HG03571 (cell line): ENCODE results near the gene SLC12A8.

ENCODE experiments used
- ATAC-seq: cut with Tn5 transposase; IDR thresholded peaks from one replicate; pipeline ENCODE4 v1.9.1; 2021; ENCODE audit not compliant: unreplicated experiment

SLC12A8 gene

DNA sequence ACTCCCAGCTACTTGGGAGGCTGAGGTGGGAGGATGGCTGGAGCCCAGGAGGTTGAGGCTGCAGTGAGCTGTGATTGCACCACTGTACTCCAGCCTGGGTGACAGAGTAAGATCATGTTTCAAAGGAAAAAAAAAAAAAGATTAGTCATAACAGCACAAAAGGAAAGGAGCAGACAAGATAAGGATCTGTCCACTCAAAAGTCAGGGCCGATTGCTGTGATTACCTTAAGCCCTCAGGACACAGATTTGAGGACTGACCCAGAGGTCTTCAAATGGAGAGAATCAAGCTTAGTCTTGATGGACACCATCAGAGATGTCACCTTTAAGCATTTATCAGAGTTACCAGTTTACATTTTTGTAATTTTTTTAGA is 132.9 kb downstream of the SLC12A8 start:
- no peak for ATAC-seq

DNA sequence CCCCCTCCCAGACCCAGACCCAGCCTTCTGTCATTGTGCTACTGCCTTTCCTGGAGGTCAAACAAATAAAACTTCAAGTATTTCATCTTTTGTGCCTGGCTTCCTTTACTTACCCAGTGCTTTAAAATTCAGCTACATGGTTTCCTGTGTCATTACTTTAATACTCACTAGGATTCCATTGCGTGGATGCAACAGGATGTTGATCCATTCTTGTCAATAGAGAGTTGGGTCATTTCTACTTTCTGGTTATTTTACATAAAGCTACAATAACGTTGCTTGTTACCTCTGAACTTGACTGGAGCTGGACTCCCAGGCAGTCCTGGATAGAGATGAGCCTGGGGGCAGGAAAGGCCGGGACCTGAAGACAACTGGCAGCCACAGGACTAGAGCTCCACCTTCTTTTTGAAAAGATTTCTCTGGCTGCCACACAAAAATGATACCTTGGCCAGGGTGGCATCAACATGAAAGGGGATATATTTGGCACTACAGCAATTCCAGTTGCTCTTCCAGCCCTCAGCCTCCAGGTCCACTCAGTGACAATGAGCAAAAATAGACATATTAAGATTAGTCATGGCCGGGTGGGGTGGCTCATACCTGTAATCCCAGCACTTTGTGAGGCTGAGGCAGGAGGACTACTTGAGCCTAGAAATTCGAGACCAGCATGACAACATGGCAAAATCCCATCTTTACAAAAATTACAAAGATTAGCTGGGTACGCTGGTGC is 133.4 kb downstream of the SLC12A8 start:
- ATAC-seq = no peak

DNA sequence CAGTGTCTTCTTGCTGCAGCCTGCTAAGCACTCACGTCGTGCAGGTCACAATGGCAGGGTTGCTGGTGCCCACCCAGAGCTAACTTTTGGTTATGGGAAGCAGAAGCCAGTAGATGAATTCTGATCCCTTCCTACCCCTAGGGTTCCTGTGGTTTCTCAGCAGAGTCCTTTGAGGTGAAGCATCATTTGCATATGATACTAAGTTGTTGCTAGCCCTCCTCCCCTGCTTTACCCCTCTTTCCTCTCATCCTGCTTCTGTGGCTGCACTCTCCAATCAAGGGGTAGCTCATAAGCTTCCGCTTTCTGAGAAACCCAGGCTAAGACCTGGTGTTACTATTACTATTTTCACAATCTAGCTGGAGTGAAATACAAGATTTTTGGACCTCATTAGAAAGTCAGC is 134.7 kb downstream of the SLC12A8 start:
- ATAC-seq = no peak

DNA sequence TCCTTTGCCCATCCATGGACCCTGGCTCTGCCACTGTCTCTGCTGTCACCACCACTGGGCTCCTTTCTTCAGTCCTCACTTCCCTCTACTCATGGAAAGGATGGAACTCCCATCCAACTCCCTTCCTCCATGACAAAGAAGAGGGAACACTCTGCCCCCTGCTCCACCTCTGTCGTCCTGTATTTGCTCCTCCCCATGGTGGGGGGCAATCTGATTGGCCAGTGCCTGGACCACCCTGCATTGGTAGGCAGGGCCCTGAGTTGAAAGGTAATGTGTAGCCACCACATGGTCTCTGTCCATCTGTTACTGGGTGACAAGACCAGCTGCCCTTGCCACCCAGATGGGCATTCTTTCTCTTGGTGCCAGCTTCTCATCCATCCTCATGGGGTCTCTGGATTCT is 136.1 kb downstream of the SLC12A8 start:
- ATAC-seq = no peak

DNA sequence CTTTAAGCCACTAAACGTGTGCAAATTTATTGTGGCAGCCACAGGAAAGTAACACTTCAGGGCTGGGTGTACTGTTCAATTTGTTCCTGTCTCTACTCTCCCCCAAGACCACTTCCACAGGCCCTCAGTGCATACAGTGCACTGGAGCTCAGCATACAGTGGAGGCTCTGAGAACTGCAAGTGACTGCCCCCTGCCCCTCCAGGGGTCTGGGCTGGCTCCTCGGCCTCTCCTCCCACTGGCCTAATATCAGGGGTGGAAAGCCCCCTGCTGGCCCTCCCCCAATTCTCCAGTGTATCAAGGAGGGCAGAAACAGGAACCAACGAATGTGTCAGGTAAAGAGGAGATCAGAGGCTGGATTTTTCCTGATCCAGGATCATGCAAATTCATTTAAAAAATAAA is 136.8 kb downstream of the SLC12A8 start:
- no peak for ATAC-seq

DNA sequence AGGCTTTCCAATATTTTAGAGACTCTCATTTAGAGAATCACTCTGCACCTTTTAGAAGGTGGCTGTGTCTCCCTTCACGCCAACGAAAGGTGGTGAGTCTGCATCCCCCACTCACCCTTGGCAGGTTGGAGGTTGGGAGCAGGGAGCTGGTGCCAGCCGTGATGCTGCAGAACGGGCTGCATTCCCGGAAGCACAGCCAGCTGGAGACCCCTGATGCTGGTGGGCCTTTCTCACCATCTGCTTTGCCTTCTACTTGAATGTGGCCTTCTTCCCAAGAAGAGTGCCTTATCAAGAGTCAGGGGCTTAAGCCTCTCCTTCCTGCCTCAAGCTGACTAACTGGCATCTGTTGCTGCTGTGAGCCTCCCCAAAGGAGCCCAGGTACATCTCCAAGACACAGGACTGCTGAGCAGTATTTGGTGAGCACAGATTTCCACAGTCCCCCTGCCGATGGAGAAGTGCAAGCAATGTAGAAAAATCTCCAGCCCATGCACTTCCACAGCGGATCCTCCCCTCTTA is 139.1 kb downstream of the SLC12A8 start:
- ATAC-seq = no peak

DNA sequence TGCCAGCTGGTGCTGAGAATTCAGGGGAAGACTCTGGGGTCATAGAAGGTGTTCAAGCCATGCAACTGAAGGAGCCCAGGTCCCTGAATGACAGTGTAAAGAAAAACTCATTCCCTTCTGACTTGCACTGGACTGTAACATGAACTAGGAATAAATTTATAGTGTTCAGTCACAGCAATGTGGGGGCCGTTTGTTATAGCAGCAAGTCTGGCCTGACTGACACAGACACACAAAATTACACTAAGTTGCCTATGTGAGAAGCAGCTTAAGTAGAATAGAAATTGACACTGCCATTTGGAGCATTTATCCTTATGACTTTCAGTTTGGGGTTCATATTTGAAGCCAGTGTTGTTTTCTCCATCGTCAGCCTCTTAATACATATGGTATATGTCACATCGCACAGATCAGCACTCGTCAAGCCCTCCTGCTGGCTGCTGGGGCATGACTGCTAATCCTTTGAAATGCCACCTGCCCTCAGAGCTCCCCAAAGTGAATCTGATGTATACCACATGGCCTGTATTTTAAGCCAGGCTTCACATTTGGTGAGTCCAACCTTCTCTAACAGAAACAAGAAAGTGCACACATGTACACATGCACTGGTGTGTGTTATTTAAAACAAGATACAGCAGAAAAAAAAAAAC is 139.7 kb downstream of the SLC12A8 start:
- ATAC-seq = no peak

DNA sequence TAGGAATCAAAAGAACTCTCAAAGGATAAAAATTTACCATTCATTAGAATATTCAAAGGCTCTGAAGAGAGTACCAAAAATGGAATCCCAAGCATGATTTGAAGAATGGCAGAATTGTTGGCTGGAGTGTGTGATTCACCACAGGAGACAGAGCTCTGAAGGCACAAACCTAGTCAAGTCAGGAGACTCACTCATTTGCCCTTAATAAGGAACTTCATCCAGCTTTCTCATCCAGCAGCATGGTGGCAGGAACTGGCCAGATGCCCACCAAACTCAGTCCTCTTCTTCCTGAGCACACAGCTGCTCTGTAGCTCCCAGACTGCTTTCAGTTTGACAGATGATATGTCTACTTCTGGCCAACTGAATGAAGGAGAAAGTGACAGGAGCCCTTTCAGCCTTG is 140.2 kb downstream of the SLC12A8 start:
- ATAC-seq = no peak

DNA sequence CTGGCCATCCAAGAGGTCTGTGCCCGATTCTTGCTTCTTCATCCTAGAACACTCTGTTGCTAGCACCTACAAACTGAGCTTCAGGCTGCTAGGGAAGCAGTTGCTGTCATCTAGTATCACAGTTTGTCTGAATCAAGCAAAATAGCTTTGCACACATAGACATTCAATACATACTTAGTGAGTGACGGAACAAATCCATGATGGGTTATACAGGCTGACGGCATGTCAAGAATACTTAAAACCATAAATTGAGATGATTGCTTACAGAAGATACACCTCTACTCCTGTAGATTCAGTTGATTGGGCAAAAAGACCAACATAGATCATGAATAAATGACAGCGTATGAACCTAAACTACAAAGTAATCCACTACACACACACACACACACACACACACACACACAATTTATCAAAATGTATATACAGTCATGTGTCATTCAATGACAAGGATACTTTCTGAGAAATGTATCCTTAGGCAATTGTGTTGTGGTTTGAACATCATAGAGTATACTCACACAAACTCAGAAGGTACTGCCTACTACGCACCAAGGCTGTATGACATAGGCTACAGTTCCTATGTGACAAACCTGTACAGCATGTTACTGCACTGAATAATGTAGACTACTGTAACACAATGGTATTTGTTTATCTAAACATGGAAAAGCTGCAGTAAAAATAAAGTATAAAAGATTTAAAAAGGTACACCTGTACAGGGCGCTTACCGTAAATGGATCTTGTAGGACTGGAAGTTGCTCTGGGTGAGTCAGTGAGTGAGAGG is 142.4 kb downstream of the SLC12A8 start:
- no peak for ATAC-seq

DNA sequence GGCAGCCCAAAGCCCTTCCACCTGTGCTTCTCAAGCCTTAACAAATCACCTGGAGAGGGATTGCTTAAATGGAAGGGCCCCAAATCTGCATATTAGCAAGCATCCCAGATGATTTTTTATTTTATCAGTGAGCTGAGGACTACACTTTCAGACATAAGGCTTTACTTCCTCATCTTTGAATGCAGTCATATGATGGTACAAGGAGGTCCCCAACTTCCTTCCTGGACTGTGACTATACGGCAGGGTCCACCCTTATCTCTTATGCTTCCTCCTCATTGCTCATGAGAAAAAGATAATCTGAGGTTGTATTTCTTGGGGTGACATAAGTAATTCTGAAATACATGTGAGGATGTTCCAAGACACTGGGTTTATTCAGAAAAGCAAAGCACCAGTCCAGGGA is 143.1 kb downstream of the SLC12A8 start:
- no peak for ATAC-seq

DNA sequence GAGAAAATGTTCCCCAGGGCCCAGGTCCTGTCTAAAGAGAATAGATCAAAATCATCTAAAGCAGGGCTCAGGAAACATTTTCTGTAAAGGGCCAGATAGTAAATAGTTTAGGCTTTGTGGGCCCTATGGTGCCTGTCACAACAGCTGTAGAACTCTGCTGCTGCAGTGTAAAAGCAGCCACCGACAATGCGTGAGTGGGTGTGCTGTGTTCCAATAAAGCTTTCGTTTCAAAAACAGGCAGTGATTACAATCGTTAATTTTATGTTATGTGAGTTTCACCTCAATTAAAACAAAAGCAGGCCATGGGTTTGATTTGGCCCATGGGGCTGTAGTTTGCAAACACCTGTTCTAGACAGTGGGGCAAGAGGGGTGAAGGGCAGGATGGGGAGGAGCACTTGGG is 144.3 kb downstream of the SLC12A8 start:
- ATAC-seq = no peak

DNA sequence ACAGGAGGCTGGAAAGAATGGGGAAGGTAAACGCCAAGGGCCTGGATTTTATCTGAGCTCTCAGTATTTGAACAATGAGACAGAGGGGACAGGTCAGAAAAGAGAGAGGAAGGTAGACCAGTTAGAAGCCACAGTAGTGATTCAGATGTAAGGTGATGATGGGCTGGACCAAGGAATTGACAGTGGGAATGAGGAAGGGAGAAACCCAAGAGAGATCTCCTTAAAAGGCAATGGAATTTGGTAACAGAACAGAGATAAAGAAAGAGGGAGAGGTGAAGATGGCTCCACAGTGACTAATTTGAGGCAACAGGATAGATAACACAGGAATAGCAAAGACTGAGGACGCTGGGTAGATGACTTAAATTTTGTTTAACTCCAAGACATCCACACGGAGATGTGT is 145.3 kb downstream of the SLC12A8 start:
- no peak for ATAC-seq

DNA sequence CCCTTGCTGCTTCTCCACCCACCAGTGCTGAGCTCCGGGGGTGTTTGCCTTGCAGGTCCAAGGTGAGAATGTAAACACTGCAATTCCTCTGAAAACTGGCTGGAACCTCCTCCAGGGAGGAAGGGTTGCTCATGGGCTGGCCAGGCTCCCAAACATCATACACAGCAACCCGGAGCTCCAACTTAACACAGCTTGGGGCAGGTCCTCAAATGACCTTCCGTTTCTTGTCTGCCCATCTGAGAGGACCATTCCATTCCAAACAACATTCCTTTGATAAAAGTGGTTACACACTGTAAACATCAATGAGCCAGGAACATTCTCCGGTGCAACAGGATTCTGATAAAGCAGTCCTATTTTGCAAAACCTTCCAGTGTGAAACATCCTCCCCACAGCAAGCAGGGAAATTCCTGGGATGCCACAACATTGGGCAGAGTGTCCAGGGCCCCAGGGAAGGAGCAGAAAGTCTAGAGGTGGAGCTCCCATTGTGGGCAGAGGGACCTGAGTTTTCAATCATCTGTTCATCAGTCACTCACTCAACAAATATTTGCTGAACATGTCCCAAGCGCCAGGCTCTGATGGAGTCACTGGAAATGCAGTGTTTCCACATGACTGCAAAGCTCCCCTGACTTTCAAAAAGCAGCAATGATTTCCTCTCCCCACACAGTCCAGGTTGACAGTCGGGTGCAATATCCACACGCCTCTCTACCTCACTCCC is 149.5 kb downstream of the SLC12A8 start:
- no peak for ATAC-seq

DNA sequence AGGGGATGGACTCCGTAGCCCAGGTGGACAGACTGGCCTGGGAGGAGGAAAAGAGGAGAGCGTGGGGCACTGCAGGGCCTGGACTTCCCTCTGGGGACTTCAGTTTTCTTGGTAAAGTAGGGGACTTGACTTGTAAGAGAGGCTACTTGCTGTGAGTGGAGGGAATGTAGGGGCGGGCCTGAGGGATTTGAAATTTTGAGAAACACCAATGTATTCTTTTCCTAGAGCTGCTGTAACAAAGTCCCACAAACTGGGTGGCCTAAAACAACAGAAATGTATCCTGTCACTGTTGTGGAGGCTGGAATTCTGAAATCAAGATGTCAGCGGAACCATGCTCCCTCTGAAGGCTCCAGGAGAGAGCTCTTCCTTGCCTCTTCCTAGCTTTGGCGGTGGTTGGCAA is 150.9 kb downstream of the SLC12A8 start:
- ATAC-seq = no peak

DNA sequence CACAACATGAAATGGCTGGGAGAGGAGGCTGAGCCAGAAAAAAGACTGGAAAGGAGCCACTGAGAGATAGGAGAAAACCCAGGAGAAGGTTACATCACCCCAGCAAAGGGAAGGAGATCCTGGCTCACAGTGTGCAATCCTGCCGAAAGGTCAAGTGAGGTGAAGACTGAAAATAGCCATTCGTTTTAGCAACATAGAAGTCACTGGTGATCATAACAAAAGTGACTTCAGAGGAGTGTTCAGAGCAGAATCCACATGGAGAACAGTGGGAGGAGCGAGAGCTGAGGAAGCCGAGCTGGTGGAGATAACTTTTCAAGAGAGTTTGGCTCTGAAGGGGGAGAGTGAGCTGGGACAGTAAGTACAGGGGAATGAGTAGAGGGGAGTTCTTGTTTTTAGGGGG is 151.4 kb downstream of the SLC12A8 start:
- no peak for ATAC-seq

DNA sequence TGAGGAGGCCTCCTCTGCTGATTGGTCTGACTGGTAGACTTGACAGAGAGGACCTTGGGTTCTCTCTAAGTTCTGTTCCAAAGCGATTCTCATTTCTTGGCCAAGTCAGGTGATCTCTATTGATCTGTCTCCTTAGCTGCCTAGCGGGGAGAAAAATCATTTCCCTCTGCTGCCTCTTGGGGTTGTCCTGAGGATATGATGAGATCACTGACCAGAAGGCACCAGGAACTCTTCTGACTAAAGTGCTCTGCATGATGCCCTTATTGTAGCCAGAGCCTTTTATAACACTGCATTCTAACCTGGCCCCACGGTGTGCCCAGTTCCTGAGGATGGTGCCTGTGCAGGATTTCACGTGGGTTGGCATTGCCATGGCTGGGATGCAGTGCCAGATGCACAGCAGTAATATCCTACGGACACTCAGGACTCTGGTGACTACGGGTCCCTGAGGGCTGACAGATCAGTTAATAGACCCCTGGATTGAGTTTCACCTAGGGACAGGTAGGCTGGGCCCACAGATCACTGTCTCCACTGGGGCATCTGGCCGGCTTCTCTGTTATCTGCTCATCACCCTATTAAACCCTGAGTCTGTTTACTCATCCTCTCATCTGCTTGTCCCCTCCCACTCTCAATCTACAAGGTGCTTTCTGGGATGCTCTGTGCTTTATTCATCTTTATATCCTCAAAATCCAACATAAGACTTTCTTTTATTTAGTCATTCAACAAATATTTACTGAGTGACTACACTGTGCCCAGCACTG is 152.9 kb downstream of the SLC12A8 start:
- no peak for ATAC-seq

DNA sequence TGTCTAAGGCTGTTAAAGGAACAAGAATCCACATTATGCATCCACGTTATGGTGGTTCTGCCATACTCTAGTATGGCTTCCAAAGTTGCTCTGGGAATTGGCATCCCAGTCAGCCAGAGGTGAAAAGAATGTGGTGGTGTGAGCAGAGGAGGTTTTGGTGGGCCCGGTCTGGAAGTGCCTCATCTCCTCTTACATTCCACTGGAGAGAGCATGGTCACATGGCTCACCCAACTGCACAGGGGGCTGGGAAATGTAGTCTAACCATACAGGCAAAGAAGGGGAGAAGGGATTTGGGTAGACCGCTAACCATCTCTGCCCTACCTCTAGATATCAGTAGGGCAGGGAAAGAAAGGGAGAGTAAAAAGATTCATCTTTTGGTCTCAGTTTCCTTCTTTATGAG is 153.6 kb downstream of the SLC12A8 start:
- no peak for ATAC-seq

DNA sequence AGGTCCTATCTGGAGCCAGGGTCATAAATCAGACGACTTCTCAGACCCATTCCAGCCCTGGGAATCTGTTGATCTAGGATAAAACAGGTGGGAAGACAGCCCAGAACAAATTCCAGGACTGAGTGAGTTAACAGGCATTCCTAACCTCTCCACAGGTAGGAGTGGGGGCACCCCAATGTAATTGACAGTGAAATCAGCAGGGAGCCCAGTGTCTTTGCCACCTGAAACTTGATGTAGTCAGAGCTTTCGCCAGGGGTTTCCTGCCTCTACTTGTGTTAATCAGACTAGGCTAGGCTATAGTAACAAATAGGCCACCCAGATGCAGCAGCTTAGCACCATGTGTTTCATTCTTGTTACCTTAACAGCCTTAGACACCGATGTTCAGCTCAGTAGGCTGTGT is 154.0 kb downstream of the SLC12A8 start:
- no peak for ATAC-seq

DNA sequence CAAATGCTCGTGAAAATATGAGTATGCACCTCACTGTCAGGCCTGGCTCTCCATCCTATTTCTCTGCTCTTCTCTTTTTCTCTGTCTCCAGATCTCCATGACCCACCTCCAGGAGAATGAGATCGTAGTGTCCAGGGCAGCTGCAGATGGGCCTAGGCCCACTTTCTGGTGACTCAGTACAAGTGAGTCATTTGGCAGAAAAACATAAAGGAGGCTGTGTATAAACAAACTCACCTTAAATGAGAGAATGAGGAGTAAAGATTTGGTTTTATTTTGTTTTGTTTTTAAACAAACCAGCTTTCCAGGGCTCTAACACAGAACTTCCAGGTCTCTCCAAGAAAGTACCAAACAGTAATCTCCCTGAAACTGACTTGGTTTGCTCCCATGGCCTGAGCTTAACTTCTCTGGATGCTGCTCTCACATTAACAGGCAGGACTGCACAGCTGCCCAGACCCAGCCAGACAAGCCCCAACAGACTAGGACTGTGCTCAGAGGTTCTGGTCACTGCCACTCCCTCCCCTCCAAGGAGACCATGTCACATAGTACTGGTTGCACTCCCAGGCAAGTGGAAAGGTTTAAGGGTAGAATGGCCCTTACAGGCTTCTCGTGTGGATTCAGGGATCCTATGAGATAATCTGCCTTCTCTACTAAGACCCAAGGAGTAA is 155.2 kb downstream of the SLC12A8 start:
- no peak for ATAC-seq
